ENCODE data around the gene SNX7.

DNA sequence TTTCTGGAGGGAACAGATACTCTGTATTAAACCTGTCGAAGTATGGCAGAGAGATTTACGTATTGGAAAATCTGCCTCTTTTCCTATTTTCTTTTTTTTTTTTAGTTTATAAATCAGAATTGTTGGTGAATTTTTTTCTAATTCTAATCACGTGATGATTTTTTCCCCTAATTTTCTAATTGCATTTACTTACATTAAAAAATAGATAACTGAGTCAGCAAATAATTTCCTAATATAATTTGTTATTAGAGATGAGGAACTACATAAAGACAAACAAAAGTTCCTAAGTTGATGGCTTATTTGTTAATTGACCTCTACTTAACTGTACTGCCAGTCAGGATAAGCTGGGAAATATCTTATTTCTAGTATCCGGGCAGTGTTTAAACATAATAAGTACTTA lies 34.6 kb downstream of the SNX7 start:
- TF ChIP-seq, protein P1, sequence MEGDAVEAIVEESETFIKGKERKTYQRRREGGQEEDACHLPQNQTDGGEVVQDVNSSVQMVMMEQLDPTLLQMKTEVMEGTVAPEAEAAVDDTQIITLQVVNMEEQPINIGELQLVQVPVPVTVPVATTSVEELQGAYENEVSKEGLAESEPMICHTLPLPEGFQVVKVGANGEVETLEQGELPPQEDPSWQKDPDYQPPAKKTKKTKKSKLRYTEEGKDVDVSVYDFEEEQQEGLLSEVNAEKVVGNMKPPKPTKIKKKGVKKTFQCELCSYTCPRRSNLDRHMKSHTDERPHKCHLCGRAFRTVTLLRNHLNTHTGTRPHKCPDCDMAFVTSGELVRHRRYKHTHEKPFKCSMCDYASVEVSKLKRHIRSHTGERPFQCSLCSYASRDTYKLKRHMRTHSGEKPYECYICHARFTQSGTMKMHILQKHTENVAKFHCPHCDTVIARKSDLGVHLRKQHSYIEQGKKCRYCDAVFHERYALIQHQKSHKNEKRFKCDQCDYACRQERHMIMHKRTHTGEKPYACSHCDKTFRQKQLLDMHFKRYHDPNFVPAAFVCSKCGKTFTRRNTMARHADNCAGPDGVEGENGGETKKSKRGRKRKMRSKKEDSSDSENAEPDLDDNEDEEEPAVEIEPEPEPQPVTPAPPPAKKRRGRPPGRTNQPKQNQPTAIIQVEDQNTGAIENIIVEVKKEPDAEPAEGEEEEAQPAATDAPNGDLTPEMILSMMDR (IDR thresholded peaks at IDR 0.05; ENCODE audit: insufficient read depth, low read depth, low read length), result no peak
- TF ChIP-seq EZH2 (IDR thresholded peaks at IDR 0.05; ENCODE audit: insufficient read depth, low read length), result no peak
